ENCODE data around the gene SPOCD1. TPM values are rescaled to one million over a fixed set of nuclear protein-coding genes. Genes with fewer than 3 reads are reported as not detected.

SPOCD1 gene
- polyA plus RNA-seq, 1 of the 3 experiments (the other 2 are of a cell fraction): 10.7 TPM

GRCh38 chr1:31831397-31832378 lies 15.9 kb upstream of the SPOCD1 start:
- H3K4me3 ChIP-seq (ENCODE audit: low read depth in 2 of 2, low read length in 1 of 2): no peak overlapping the region
- no peak overlapping the region for H3K9ac ChIP-seq
- DNase-seq: no peak
- H3K4me2 ChIP-seq: no peak overlapping the region
- POLR2A ChIA-PET: no interaction called here
- no peaks in the 10 kb centered on the region for H3F3A ChIP-seq (replicated peaks; ENCODE audit: insufficient read depth)
- peaks cover 0 to 13% of the 10 kb centered on the region in 2 experiments; a peak in 1 of 4 replicates for H3K4me1 ChIP-seq (ENCODE audit: control insufficient read depth in 1 of 2, insufficient read depth in 2 of 2, low read depth in 1 of 2, low read length in 1 of 2)
- H2AFZ ChIP-seq (ENCODE audit: low read depth): no peak overlapping the region
- TF ChIP-seq SIN3A (IDR thresholded peaks at IDR 0.05; ENCODE audit: borderline replicate concordance, low read depth, low read length): no peak
- peak; percentile 19; the same call in 1 of the 2 replicates for TF ChIP-seq FOSL2 (IDR thresholded peaks at IDR 0.05; ENCODE audit: borderline replicate concordance, low read depth)
- WGBS (ENCODE audit: low lambda C conversion rate): 85% methylated on average over 9 of the region's 9 CpGs
- no peaks in the 10 kb centered on the region for H3K9me3 ChIP-seq
- no peaks in the 10 kb centered on the region for H3K36me3 ChIP-seq (replicated peaks in 1 of 2; ENCODE audit: control insufficient read depth in 1 of 2, insufficient read depth in 2 of 2, low read length in 1 of 2)
- H3K9me2 ChIP-seq: no peaks in the 10 kb centered on the region
- H4K20me1 ChIP-seq (ENCODE audit: insufficient read depth): no peaks in the 10 kb centered on the region
- no peak overlapping the region for H3K27ac ChIP-seq (ENCODE audit: low read depth in 2 of 2, low read length in 1 of 2)
- CTCF ChIA-PET: interaction anchor here (1.0 to 1.2 kb wide), 3 partner anchors 10 to 43 kb away, joined by 3 to 5 read pairs (median 3); no protein-coding TSS in a partner anchor
- no peaks in the 10 kb centered on the region for H3K79me2 ChIP-seq (ENCODE audit: insufficient read depth)
- no peaks in the 10 kb centered on the region for H3K27me3 ChIP-seq (ENCODE audit: insufficient read depth)

GRCh38 chr1:31830511-31830910 lies 14.7 kb upstream of the SPOCD1 start:
- Histone ChIP-seq H3K9me3 (no peaks in the 10 kb centered on the region), H3K27me3 (ENCODE audit: insufficient read depth) (no peaks in the 10 kb centered on the region), H3K4me3 (ENCODE audit: low read depth in 2 of 2, low read length in 1 of 2) (no peak overlapping the region), H3K4me1 (ENCODE audit: control insufficient read depth in 1 of 2, insufficient read depth in 2 of 2, low read depth in 1 of 2, low read length in 1 of 2) (peaks cover 0 to 13% of the 10 kb centered on the region in 2 experiments; a peak in 1 of 4 replicates), H3K9me2 (no peaks in the 10 kb centered on the region), H3K79me2 (ENCODE audit: insufficient read depth) (no peaks in the 10 kb centered on the region), H3K9ac (no peak overlapping the region), H3K36me3 (replicated peaks in 1 of 2; ENCODE audit: control insufficient read depth in 1 of 2, insufficient read depth in 2 of 2, low read length in 1 of 2) (no peaks in the 10 kb centered on the region), H3F3A (replicated peaks; ENCODE audit: insufficient read depth) (no peaks in the 10 kb centered on the region), H2AFZ (ENCODE audit: low read depth) (no peak overlapping the region), H3K4me2 (no peak overlapping the region), H3K27ac (ENCODE audit: low read depth in 2 of 2, low read length in 1 of 2) (no peak overlapping the region), H4K20me1 (ENCODE audit: insufficient read depth) (no peaks in the 10 kb centered on the region)
- POLR2A ChIA-PET: no interaction called here
- DNase-seq: no peak
- CTCF ChIA-PET: interaction anchor here (0.9 to 1.4 kb wide), 2 partner anchors 11 to 114 kb away, joined by 3 read pairs; no protein-coding TSS in a partner anchor
- WGBS (ENCODE audit: low lambda C conversion rate): no CpG with 5 or more reads among the region's 8 CpGs
- TF ChIP-seq NFIC (IDR thresholded peaks at IDR 0.05; ENCODE audit: borderline replicate concordance) (no peak), EP300 (IDR thresholded peaks at IDR 0.05; ENCODE audit: borderline replicate concordance in 1 of 2, low read depth in 1 of 2, low read length in 1 of 2) (no peak), RXRA (IDR thresholded peaks at IDR 0.05; ENCODE audit: borderline replicate concordance, low read depth) (no peak), MEF2A (IDR thresholded peaks at IDR 0.05; ENCODE audit: borderline replicate concordance, low read depth) (no peak), POLR2AphosphoS5 (IDR thresholded peaks at IDR 0.05; ENCODE audit: low read depth, low read length) (no peak), NRF1 (IDR thresholded peaks at IDR 0.05; ENCODE audit: low read depth, low read length) (no peak)

- no peak overlapping the region for H3K27ac ChIP-seq (ENCODE audit: low read depth in 2 of 2, low read length in 1 of 2)
- H3K36me3 ChIP-seq (replicated peaks in 1 of 2; ENCODE audit: control insufficient read depth in 1 of 2, insufficient read depth in 2 of 2, low read length in 1 of 2): no peaks in the 10 kb centered on the region
- H4K20me1 ChIP-seq (ENCODE audit: insufficient read depth): no peaks in the 10 kb centered on the region
- no peaks in the 10 kb centered on the region for H3K79me2 ChIP-seq (ENCODE audit: insufficient read depth)
- no peak overlapping the region for H3K9ac ChIP-seq
- H3K9me3 ChIP-seq: no peaks in the 10 kb centered on the region
- no peaks in the 10 kb centered on the region for H3F3A ChIP-seq (replicated peaks; ENCODE audit: insufficient read depth)
- WGBS (ENCODE audit: low lambda C conversion rate): 69% methylated on average over 4 of the region's 10 CpGs
- ChIA-PET POLR2A (no interaction called here), CTCF (interaction anchor here (0.9 to 1.4 kb wide), 4 partner anchors 11 to 134 kb away, joined by 3 read pairs; no protein-coding TSS in a partner anchor)
- H3K9me2 ChIP-seq: no peaks in the 10 kb centered on the region
- H2AFZ ChIP-seq (ENCODE audit: low read depth): no peak overlapping the region
- no peak overlapping the region for H3K4me2 ChIP-seq
- DNase-seq: no peak
- H3K27me3 ChIP-seq (ENCODE audit: insufficient read depth): no peaks in the 10 kb centered on the region
- peaks cover 0 to 13% of the 10 kb centered on the region in 2 experiments; a peak in 1 of 4 replicates for H3K4me1 ChIP-seq (ENCODE audit: control insufficient read depth in 1 of 2, insufficient read depth in 2 of 2, low read depth in 1 of 2, low read length in 1 of 2)
- no peak overlapping the region for H3K4me3 ChIP-seq (ENCODE audit: low read depth in 2 of 2, low read length in 1 of 2)
- TF ChIP-seq YY1 (IDR thresholded peaks at IDR 0.05; ENCODE audit: low read depth) (no peak), RAD21 (IDR thresholded peaks at IDR 0.05; ENCODE audit: low read length) (no peak), SMC3 (IDR thresholded peaks at IDR 0.05; ENCODE audit: low read depth, low read length) (no peak), GABPA (IDR thresholded peaks at IDR 0.05; ENCODE audit: low read depth) (no peak), TCF12 (IDR thresholded peaks at IDR 0.05) (no peak), MAX (IDR thresholded peaks at IDR 0.05; ENCODE audit: low read depth) (no peak), PBX3 (IDR thresholded peaks at IDR 0.05) (no peak), CTCF (IDR thresholded peaks at IDR 0.05) (no peak), GATA2 (CRISPR knock-in tag; IDR thresholded peaks at IDR 0.05) (no peak), TEAD4 (IDR thresholded peaks at IDR 0.05; ENCODE audit: borderline replicate concordance, insufficient read depth) (no peak)
These were observed 14.2 kb upstream of the SPOCD1 start for GRCh38 chr1:31830065-31830464.

All from SK-N-SH (cell line).